ENCODE measurements around the gene GRN.

The GRN gene

DNA sequence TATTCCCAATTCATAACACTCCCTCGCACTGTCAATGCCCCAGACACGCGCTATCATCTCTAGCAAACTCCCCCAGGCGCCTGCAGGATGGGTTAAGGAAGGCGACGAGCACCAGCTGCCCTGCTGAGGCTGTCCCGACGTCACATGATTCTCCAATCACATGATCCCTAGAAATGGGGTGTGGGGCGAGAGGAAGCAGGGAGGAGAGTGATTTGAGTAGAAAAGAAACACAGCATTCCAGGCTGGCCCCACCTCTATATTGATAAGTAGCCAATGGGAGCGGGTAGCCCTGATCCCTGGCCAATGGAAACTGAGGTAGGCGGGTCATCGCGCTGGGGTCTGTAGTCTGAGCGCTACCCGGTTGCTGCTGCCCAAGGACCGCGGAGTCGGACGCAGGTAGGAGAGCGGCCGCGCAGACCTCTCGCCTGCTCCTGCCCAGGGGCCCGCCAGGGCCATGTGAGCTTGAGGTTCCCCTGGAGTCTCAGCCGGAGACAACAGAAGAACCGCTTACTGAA lies at the start of gene GRN:
Gene GRN, plus strand, starts transcription at position 364 of the 515 bp plus-strand sequence. CDS start 3,863 bp downstream, outside the sequence.
- peak; percentile 99 for DNase-seq

GRCh38 chr17:44297975-44298374 lies 47.1 kb upstream of the GRN start:
- no peak for DNase-seq

DNA sequence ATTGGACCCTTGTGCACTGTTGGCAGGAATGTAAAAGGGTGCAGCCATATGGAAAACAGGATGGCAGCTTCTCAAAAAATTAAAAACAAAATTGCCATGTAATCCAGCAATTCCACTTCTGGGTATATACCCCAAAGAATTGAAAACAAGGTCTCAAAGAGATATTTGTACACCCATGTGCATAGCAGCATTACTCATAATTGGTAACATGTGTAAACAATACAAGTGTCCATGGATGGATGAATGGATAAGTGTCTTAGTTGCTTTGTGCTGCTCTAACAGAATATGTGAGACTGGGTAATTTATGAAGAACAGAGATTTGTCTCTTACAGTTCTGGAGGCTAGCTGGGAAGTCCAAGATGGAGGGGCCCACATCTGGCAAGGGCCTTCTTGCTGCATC lies 40.5 kb upstream of the GRN start:
- no peak for DNase-seq

- DNase-seq: peak; percentile 73 to 89
Measured at GRCh38 chr17:44307387-44308186, 37.5 kb upstream of the GRN start.

GRCh38 chr17:44308320-44308818 lies 36.7 kb upstream of the GRN start, which contains the start of gene RUNDC3A:
TSS of gene RUNDC3A (plus strand) at chr17:44308601. CDS start at chr17:44308833, 232 bp downstream.
- DNase-seq: peak; percentile 73 to 94

DNA sequence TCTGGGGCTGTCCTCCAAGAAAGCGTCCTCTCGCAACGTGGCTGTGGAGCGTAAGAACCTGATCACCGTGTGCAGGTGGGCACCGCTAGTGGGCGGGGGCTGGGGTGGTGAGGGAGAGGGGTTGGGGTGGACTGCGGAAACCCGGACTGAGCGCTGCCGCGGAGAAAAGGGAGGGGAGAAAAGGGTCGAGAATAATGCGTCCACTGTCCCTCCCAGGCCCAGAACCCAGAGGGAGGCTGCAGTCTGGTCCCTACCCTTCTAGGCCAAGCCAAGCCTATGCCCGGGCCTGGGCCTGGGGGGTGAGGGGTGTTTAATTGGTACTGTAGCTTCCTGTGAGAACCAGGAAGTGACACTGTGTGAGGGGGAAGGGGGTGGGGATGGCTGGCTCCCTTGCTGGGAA lies 36.2 kb upstream of the GRN start:
- DNase-seq: peak; percentile 44 to 78

DNA sequence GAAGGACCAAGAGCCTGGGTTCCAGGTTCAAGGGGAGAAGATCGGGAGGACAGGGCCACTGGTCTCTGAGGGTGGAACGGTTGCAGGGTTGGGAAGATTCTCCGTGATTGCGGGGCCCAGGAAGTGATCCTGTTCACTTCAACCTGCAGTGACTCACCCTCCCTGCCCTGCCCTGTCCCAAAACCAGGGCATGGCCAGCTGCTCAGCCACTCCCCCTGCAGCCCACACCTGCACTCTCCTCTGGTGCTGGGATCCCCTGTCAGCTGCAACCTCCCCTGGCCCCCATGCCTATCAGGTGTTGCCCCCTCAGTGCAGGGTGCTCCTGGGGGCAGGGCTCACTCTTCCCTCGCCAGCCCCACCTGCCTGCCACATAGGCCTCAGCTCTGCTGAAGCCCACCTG lies 35.6 kb upstream of the GRN start:
- no peak for DNase-seq

- DNase-seq: no peak
Measured at GRCh38 chr17:44310188-44310587, 34.9 kb upstream of the GRN start.

- DNase-seq: no peak
Measured at GRCh38 chr17:44310609-44311376, 34.3 kb upstream of the GRN start.

- DNase-seq: no peak
Measured at GRCh38 chr17:44311562-44312181, 33.4 kb upstream of the GRN start.

DNA sequence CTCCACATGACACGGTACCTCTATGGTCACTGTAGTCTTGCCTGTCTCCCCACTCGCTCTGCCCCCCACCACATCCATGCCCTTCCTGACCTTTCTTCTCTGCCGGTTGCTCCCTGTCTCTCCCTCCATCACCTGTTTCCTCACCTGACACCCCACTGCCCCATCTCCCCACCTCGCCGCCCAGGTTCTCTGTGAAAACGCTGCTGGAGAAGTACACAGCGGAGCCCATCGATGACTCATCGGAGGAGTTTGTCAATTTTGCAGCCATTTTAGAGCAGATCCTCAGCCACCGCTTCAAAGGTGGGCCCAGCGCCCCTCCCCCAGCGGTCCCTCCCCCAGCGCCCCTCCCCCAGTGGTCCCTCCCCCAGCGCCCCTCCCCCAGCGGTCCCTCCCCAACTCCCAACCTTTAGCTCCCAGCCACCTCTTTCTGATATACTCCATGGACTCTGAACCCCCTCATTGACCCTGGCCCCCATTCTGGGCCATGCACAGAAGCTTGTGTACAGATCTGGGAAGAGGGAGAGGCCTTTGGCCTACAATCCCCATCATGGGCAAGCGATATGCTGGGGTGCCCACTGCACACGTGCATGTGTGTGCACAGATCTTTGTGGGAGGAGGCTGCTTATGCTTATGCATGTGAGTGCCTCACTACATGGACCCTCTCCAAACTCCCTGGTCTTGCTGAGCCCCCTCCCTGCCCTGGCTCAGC lies 32.6 kb upstream of the GRN start:
- DNase-seq: no peak

DNA sequence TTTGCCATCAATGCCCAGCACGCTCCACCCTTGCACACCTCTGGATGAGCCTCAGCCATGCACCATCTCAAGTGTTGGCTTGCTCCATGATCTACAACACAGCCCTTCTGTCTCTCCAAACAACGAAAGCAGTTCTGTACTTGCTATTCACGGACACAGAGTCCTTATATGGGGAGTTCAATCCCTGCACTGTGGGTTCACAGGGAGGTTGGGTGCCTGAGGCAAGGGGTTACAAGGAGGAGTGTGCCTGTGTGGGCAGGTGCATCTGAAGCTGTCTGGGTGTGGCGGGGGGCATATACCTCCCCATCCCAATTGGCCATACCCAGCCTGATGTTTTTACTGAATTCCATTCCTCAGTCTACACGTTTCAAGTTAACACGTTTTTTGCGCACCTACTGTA lies 31.1 kb upstream of the GRN start:
- no peak for DNase-seq

- no peak for DNase-seq
Measured at GRCh38 chr17:44314524-44314868, 30.6 kb upstream of the GRN start.

DNA sequence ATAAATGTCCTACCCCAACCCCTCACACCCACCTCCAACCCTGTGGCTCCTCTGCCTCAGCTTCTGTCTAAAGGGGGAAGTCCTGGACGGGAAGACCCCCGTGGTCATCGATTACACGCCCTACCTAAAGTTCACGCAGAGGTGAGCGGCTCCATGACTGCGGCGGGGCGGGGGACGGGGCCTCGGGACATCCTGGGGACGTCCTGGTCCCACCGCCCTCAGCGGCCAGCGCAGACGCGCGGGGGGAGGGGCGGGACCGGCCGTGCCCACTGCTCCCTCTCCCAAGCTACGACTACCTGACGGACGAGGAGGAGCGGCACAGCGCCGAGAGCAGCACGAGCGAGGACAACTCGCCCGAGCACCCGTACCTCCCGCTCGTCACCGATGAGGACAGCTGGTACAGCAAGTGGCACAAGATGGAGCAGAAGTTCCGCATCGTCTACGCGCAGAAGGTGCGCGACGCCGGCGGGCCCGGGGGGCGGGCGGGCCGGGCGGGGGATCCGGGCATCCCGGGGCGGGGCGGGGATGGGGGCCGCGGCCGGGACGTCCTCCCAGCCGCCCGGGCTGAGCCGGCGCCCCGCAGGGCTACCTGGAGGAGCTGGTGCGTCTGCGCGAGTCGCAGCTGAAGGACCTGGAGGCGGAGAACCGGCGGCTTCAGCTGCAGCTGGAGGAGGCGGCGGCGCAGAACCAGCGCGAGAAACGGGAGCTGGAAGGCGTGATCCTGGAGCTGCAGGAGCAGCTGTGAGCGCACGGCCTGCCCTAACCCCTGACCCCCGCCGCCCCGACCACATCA lies 30.0 kb upstream of the GRN start:
- peak; percentile 48 to 91 for DNase-seq

- DNase-seq: peak in 1 of 2 experiments; percentile 54
Measured at GRCh38 chr17:44315760-44316731, 29.1 kb upstream of the GRN start.

GRCh38 chr17:44317545-44317944 lies 27.6 kb upstream of the GRN start:
- no peak for DNase-seq

GRCh38 chr17:44318077-44318892 lies 26.8 kb upstream of the GRN start:
- no peak for DNase-seq

GRCh38 chr17:44320066-44320465 lies 25.0 kb upstream of the GRN start:
- DNase-seq: no peak

All from NCI-H526 (cell line).